PFSK-1 (cell line): ENCODE measurements around the gene HPCAL1.

ENCODE experiments used
- FOXP2 ChIP-seq: optimal IDR thresholded peaks from 2 replicates; pipeline ENCODE3; 2011; ENCODE audit warnings: borderline replicate concordance, control low read depth, inconsistent platforms; ENCODE audit not compliant: insufficient read depth; ENCODE audit errors: extremely low read length, extremely low read depth
- POLR2AphosphoS5 ChIP-seq: IDR thresholded peaks from 2 replicates; pipeline ENCODE4 v1.6.1; 2012; ENCODE audit warnings: low read depth, mild to moderate bottlenecking, control low read depth, low read length, moderate library complexity
- REST ChIP-seq, 2 experiments: IDR thresholded peaks; 2 replicates each; pipeline versions ENCODE4 v1.6.1 to v1.8.0; 2011 to 2012; ENCODE audit warnings: low read depth in 2 of 2, low read length in 2 of 2, control low read depth in 1 of 2, inconsistent platforms in 1 of 2, mild to moderate bottlenecking in 1 of 2, moderate library complexity in 1 of 2; ENCODE audit not compliant: insufficient read depth in 1 of 2
- SIN3A ChIP-seq: IDR thresholded peaks from 2 replicates; pipeline ENCODE4 v1.6.1; 2012; ENCODE audit warnings: mild to moderate bottlenecking, low read length, moderate library complexity, borderline replicate concordance; ENCODE audit not compliant: insufficient read depth
- TAF1 ChIP-seq: IDR thresholded peaks from 2 replicates; pipeline ENCODE4 v1.6.1; 2012; ENCODE audit warnings: low read length, control low read depth, borderline replicate concordance; ENCODE audit not compliant: insufficient read depth

The HPCAL1 gene

GRCh38 chr2:10385501-10385900 is 82.8 kb downstream of the HPCAL1 start:
- TF ChIP-seq POLR2AphosphoS5 (no peak), SIN3A (no peak), REST (IDR thresholded peaks at IDR 0.05; ENCODE audit: insufficient read depth in 1 of 2, low read depth in 2 of 2, low read length in 2 of 2) (no peak), FOXP2 (no peak), TAF1 (no peak)

DNA sequence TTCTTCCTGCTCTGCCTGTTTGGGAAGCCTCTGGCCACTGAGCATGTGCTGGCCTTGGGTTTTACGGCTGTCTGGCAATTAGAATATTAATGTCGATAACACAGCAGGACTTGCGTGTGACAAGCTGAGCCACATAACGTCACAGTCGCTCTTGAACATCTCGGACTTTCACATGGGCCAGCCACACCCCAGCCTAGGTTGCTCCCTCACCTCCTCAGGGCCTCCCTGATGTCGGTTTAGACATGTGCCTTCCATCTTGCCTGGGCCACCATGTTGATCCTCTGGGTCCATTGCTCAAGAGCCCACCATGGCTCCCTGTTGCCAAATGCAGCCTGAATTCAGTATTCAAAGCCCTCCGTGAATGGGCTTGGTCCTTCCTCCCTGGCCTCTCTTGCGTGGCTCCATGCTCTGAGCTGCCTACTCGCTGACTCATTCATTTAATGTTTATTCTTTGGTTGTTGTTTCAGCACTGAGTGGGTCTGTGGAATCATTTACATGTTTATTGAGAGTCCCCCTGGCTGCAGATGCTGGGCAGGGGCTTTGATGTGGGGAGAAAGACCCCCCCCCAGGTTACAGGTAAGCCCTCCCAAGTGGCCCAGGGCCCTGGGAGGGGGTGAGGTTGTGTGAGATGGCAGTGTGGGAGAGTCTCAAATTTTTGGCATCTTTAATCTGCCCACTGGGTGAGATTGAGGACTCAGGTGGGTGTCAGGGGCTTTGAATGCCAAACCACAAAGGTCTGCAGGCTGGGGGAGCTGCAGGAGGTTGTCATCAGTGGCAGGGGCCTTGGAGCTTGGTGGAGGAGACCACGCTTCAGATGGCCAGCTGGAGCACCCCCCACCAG is 83.4 kb downstream of the HPCAL1 start:
- TF ChIP-seq REST (IDR thresholded peaks at IDR 0.05; ENCODE audit: insufficient read depth in 1 of 2, low read depth in 2 of 2, low read length in 2 of 2) (no peak), TAF1 (no peak), SIN3A (no peak), FOXP2 (no peak), POLR2AphosphoS5 (no peak)

GRCh38 chr2:10387033-10387432 is 84.3 kb downstream of the HPCAL1 start:
- TF ChIP-seq SIN3A = no peak
- TF ChIP-seq TAF1 = no peak
- no peak for TF ChIP-seq FOXP2
- TF ChIP-seq REST (IDR thresholded peaks at IDR 0.05; ENCODE audit: insufficient read depth in 1 of 2, low read depth in 2 of 2, low read length in 2 of 2) = no peak

DNA sequence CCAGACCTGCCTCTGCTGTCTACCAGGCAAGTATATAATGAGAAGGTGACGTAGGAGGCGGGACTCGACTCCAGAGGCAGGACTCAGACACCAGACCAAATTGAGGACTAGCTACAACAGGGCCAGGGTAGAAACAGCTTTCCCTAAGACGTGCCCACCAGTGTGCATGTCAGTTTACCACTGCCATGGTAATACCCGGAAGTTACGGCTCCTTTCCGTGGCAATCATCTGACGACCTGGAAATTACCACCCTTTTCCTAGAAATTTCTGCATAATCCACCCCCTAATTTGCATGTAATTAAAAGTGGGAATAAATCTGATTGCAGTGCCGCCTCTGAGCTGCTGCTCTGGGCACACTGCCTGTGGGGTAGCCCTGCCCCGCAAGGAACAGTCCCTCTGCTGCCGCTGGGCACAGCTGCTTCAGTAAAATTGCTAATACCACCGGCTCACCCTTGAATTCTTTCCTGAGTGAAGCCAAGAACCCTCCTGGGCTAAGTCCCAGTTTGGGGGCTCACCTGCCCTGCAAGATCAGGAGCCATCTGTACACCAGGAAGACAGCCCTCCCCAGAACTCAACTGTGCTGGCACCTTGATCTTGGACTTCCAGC is 86.4 kb downstream of the HPCAL1 start:
- TF ChIP-seq FOXP2 = no peak
- TF ChIP-seq SIN3A = no peak

DNA sequence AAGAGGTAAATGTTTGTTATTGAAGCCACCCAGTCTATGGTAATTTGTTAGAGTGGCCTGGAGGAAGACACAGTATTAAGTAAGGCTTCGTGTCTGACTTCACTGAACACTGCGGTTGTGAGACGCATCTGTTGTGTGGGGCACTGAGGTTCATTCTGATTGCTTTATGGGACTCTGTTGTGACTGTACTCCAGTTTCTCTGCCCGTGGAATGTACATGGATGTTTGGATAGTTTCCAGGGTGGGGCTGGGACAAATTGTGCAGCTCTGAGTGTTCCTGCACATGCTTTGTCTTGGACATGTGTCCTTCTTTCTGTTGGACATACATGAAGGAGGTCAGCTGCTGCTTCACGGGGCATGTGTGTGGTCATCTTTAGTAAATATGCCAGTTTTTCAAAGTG is 86.9 kb downstream of the HPCAL1 start:
- TF ChIP-seq SIN3A (no peak), POLR2AphosphoS5 (no peak), FOXP2 (no peak), REST (IDR thresholded peaks at IDR 0.05; ENCODE audit: insufficient read depth in 1 of 2, low read depth in 2 of 2, low read length in 2 of 2) (no peak), TAF1 (no peak)
